Pons (tissue), 1 donor: ENCODE measurements around the gene BCL2L2.
"Not testable (repeated sequence)": the region's sequence is repeated elsewhere in the genome, so short reads cannot be mapped to it uniquely, and the experiment has no call there.

Experiments used
- DNase-seq: peaks from one replicate; pipeline ENCODE4 v3.0.0-alpha.2; 2016; ENCODE audit warnings: low spot score

The BCL2L2 gene

DNA sequence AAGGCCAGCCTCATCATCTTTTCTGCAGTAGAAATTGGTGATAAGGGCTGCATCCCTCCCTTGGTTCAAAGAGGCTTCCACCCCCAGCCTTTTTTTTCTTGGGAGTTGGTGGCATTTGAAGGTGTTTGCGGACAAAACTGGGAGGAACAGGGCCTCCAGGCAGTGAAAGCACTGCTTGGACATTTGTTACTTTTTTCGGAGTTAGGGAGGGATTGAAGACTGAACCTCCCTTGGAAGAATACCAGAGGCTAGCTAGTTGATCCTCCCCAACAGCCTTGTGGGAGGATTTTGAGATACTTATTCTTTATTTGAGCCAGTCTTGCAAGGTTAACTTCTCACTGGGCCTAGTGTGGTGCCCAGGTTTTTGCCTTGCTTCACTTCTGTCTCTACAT, 17.8 kb downstream of the BCL2L2 start:
- DNase-seq: no peak

DNA sequence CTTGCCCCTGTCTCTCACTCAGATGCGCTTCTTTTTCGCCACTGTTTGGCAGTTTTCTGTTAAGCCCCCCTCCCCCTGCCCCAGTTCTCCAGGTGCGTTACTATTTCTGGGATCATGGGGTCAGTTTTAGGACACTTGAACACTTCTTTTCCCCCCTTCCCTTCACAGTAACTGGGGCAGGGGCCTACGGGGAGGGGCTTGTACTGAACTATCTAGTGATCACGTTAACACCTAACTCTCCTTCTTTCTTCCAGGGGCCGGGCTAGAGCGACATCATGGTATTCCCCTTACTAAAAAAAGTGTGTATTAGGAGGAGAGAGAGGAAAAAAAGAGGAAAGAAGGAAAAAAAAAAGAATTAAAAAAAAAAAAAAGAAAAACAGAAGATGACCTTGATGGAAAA, 18.4 kb downstream of the BCL2L2 start:
- no peak for DNase-seq

DNA sequence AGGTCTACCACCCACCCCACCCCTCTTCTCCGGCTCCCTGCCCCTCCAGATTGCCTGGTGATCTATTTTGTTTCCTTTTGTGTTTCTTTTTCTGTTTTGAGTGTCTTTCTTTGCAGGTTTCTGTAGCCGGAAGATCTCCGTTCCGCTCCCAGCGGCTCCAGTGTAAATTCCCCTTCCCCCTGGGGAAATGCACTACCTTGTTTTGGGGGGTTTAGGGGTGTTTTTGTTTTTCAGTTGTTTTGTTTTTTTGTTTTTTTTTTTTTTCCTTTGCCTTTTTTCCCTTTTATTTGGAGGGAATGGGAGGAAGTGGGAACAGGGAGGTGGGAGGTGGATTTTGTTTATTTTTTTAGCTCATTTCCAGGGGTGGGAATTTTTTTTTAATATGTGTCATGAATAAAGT, 19.1 kb downstream of the BCL2L2 start:
- DNase-seq: not testable (repeated sequence)

DNA sequence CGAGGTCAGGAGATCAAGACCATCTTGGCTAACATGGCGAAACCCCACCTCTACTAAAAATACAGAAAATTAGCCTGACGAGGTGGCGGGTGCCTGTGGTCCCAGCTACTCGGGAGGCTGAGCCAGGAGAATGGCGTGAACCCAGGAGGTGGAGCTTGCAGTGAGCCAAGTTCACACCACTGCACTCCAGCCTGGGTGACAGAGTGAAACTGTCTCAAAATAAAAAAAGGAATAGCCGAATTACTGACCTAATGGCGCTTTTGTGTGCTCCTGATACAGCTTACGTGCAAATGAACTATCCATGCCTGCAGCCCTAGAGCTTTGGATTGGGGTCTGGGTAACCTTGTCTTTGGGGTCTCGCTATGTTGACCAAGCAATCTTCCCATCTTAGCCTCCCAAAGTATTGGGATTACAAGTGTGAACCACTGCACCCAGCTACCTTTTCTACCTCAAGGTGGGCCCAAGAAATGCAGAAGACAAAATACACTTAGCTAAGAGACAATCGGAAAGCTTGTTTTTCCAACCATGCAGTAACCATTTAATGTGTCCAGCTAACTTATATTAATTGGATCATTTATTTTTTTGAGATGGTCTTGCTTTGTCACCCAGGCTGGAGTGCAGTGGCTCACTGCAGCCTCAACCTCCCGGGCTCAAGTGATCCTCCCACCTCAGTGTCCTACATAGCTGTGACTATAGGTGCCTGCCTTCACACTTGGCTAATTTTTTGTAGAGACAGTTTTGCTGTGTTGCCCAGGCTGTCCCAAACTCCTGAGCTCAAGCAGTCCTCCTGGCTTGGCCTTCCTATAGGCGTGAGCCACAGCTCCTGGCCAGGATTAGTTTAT, 20.1 kb downstream of the BCL2L2 start:
- no peak for DNase-seq

DNA sequence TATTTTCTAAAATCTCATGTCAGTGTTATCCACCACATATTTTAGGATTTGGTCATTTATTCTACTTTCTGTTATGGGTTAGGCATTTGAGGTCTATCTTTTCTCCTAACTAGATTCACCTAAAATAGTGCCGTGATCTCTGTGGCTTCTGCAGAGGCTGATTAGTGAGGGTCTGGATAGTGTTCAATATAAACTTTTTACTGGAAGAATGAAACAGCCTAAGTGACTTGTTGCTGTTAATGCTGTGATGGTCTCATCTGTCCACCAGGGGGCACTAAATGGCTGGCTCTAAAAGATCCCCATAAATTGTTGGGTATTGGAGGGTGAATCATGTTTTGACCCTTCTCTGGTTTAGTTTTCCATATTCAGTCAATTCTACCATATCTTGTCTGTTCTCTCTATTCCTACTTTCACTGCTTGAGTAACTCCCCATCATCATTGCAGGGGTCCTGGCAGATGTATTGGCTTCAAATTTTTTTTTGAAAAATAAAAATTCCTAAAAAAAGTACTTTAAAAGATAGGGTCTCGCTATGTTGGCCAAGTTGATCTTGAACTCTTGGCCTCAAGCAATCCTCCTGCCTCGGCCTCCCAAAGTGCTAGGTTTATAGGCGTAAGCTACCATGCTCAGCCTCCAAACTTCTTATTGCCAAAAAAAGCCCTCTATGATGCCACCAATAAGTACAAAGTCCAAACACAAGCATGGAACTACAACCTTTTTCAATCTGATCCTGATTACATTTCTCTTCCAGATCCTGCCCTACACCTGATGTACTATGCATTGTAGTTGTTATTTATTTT, 21.5 kb downstream of the BCL2L2 start:
- DNase-seq: peak; percentile 91

DNA sequence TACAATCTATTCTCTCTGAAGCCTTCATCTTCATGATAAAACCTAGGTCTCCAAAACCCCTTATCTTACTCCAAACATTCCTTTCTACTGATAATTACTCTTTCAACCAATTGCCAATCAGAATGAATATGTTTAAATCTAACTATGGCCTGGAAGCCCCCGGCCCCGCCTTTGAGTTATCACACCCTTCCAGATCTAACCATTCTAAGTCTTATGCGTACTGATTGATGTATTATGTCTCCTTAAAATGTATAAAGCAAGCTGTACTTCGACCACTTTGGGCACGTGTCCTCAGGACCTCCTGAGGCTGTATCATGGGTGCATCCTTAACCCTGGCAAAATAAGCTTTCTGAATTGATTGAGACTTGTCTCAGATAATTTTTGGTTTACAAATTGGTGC, 29.0 kb downstream of the BCL2L2 start:
- no peak for DNase-seq

DNA sequence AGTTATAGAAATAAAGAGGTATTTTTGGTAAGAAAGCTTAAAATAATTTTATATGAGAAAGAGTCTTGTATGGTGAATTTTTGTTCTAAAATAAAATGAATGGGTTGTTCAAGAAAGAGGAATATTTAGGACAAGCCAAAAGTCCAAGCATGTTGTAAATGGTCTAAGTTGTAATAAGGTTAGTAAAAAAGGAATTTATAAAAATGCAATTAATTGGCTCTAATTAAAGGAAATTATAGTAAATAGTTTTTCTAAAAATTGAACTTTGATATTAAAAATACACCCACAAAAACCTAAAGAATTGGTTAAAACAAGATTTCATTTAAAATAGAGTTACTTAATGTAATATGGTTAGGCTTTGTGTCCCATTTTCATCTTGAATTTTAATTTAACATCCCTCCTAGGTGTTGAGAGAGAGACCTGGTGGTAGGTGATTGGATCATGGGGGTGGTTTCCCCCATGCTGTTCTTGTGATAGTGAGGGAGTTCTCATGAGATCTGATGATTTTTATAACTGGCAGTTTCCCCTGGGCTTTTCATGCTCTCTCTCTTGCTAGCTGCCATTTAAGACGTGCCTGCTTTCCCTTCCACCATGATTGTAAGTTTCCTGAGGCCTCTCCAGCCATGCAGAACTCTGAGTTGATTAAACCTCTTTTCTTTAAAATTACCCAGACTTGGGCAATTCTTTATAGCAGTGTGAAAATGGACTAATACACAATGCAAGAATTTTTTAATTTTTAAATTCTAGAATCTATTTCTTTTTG, 33.1 kb downstream of the BCL2L2 start:
- no peak for DNase-seq

DNA sequence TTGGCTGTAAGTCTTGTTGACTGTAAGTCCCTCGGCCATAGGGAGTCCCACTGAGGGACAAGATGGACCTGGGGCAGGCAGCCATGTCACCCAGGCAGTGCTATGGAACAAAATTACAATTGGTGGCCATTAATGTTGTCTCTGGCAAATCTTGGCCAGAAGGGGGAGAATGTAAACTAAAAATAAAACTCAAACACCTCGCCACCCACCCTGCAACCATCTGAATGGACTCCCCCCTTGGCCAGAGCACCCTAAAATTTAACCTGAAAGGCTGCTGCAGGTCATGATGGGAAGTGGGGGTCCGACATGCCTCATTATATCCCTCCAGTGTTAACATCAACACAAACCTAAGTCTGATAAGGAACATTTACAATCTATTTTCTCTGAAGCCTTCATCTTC, 37.8 kb downstream of the BCL2L2 start:
- DNase-seq: no peak

DNA sequence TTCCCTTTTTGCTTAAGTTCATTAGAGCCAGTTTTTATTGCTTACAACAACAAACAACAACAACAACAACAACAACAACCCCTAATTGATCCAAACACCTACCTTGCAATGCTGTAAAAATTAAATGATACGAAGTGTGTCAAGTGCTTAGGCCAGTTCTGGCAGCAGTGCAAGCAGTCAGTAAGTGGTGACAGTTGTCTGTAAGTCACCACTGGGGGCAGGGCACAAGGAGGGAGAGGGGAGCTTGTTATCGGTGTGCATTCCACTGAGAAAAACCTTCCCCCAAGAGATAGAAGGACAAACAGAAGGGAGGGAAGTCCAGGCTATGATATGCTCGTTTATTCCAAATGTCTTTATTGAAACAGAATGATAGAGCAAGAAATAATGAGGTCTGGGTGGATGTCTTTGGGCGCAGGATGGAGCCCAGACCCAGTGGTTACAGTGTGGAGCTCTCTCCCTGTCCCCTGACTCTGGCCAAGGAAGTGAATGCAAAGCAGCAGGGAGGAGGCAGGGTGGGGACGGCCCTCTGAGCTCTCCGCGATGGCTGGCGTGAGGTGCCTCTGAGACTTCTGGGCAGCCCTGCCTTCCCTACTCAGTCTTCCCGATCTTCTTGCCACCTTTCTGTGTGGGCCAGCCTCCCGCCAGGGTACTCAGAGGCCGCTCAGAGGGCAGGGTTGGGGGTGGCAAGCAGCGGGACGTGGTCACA, 39.5 kb downstream of the BCL2L2 start:
- DNase-seq: no peak

DNA sequence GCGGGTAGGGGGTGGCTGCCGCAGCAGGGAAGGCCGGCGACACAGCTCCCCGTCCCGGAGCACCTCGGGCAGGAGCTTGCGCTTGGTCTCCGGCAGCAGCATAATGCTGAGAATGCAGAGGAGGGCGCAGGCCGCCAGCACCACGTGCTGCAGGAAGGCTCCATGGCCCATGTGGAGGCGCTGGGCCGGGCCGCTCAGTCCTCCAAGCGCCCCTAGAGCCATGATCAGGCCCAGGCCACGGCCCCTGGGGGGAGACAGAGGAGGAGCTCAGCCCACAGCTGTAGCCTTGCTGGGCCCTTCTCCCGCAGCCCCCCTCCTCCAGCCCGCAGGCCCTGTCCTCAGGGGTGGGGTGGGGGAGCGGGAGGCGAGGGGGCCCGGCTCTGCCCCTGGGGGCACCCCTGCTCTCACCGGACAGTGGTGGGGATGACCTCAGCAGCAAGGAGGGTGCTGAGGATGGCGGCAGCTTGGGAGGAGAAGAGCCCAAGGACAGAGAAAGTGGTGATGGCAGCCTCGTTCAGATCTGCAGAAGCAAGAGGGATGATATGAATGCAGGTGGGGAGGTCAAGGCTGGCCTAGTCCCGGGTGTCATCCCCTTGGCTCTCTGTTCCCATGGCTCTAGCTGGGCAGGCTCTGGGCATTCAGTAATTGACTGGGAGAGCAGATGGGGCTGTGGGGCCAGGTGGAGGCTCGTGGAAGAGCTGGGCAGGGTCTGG, 40.2 kb downstream of the BCL2L2 start:
- DNase-seq: no peak

DNA sequence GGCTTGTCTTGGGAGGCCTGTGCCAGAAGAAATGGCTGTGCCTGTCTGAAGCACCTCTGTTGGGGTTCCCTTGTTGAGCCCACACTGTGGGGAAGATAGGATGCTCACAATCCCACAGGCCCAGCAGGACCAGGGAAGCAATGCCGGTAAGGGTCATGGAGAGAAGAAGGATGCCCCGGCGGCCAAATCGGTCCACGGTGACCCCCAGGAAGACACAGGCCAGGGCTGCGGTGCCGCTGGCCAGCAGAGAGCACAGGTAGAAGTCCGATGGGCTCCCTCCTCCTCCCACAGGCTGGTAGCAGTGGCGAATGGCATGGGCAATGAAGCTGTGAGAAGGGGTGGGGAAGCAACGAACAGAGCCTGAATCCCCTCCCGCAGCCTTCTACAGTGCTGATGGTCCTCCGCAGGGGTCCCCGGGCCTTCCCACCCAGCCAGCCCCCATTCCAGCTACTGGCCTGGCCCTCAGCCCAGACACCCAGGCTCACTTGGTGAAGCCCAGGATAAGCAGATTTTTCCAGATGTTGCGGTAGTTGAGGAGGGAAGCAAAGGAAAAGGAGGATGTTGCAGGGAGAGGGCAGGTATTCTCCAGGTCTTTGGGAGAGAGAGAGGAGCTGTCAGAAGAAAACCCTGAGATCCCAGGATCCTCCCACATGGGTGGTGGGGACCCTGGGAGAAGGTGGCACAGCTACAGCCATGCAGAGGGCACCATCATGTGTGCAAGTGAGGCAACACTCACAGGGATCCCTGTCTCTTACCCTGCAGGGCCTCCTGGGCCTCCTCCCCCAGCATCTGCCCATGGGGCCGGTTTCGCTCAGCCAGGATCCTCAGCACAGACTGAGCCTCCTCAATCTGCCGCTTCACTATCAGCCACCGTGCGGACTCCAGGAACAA, 41.0 kb downstream of the BCL2L2 start:
- no peak for DNase-seq

DNA sequence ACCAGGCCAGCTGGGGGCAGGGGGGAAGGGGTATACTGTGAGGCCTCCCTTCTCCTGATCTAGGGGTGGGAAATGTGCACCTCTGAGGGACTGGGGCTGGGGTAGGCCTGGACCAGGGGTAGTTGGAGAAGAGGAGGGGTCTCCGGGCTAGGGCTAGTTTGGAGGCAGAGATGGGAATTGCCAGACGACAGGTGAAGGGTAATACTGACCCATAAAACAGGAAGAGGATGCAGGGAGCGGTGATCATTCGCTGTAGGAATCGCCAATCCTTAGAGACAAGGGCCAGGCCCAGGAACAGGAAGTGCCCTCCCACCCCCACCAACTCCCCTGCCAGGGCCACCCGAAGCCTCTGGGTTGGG, 41.6 kb downstream of the BCL2L2 start:
- DNase-seq: no peak

DNA sequence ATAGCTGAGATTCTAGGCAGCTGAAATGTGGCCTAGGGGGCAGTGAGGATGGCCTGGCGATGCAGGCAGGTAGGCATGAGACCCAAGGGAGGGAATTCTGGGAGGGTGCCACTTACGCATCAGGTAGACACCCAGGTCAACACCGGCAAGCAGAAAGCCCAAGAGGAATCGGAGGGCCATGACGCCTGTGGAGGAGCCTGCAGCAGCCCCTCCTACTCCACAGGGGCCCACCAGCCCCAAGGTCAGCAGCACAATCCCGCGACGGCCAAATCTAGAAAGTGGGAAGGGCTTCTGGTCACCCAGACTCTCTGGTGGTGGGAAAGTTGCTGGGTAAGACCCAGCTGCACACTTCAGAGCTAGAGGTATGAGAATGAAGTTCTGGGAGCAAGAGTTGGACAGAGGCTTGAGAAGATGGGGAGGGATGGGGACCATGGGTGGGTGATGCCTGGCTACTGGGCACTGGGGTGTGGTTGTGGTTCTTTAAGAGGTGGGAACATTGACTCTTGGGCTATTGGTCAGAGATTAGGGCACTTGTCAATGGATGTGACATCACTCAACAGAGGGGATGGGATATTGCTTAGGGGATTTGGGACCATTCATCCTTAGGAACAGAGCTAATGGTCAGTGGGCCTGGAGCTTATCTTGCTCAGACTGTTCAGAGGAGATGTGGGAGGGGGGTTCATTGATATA, 42.7 kb downstream of the BCL2L2 start:
- no peak for DNase-seq

DNA sequence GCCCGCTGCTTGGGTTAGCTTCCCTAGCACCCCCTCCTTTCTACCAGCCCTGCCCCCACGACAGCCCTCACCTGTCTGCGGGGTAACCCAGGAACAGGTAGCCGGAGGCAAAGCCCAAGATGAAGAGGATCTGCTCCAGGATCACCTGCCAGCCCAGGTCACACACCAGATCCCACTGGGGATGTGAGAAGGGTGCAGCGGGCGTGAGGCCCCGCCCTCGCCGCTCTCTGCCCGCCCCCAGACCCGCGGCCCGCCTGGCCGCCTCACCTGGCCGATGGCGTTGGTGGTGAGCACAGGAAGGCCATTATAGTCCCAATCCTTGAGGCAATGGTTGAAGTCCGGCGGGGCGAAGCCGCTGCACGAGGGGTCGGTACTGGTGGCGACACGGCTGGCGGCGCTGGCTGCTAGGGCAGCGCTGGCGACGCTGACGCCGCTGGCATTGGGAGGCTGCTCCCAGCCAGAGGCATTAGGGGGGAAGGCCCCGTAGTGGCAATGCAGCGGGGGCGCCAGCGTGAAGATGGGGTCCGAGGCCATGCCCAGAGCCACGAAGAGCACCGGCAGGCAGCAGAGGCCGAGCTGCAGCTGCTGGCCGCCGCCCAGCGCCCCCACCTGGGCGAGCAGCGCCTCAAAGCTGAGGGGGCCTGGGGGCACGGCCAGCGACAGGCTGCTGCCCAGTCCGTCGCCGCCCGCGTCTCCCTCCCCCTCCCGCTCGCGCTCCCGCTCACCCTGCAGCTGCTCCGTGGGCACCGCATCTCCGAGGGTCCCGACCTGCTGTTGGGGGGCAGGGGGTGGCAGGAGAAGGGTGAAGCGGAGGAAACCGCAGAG, 45.3 kb downstream of the BCL2L2 start:
- DNase-seq: no peak

DNA sequence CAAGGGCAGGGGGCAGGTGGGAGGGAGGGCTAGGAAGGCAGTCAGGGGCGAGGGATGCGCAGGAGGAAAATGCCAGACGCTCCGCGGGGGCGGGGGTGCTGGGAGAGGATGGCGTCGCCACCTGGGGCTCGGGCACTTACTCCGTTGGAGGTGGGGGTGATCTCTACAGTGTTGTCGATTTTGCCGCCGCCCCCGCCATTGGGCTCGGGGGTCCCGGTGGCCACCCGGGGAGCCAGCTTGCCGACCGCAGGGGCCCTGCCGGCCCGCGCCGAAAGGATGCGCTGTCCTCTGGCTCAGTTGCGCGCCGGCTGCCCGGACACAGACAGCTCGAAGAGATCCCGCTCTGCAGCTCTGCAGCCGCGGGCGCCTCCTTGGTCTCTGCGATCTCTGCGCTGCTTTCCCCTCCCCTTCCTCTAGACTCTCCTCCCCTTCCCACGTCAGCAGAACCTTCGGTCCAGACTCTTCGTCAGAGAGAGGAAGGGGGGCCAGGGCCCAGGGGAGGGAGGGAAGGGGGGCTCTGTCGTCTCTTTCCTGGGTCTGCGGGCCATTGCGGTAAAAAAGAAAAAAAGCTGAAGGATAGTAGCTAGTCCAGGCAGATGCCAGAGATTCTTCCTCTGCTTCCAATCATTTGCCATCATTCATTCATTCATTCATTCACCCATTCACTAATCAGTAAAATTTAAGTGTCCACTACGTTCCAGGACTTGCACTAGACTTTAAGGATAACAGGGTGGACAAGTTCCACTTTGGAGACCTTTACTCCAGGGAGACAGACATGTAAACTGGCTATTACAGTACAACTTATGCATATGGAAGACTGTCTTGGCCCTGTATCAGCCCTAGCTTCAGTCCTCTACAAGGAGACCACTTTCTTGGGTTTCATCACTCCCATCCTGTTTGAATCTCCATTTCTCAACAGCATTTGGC, 46.1 kb downstream of the BCL2L2 start, which contains the start of gene SLC22A17:
Gene SLC22A17, minus strand, starts transcription at position 382 of the 927 bp plus-strand sequence.
- peak; percentile 94 for DNase-seq

DNA sequence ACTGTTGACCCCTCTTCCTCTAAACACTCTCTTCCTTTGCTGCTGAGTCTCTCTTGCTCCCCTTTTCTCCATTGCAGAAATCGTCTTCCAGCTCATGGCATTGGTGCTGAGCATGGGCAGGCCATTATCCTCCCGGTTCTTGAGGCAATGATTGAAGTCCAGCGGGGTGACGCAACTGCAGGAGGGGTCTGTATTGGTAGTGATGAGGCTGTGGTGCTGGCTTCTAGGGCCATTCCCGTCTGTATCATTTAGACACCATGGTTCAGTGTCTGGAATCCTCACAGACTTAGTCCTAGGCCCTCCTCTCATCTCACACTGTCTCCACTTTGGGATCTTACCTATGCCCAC, 46.8 kb downstream of the BCL2L2 start:
- no peak for DNase-seq

DNA sequence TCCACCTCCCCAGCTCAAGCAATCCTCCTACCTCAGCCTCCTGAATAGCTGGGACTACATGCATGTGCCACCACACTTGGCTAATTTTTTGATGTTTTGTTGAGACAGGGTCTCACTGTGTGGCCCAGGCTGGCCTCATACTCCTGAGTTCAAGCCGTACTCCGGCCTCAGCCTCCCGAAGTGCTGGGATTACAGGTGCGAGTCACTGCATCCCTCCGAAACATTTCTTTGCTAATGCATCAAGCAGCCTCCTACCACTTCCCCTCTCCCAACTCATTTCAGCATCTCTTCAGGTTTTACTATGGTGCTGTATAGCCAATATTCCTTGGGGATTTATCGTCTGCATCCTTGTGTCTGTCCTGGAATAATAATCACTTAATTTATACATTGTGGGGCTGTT, 48.4 kb downstream of the BCL2L2 start:
- DNase-seq: no peak
